CD14-positive monocyte (primary cell): ENCODE data around the gene VMAC. TPM values are rescaled to one million over a fixed set of nuclear protein-coding genes. Genes with fewer than 3 reads are reported as not detected.

ENCODE experiments used
- DNase-seq, 3 donors: peaks; one replicate each; pipeline ENCODE4 v3.0.0-alpha.2; 2011 to 2022
- H2AFZ ChIP-seq: 2 replicates; pipeline ENCODE4 v1.6.0; 2012; ENCODE audit warnings: mild to moderate bottlenecking, low read depth, low read length, inconsistent platforms; ENCODE audit not compliant: insufficient read depth, poor library complexity, severe bottlenecking
- H3K27ac ChIP-seq, 2 donors: 1 replicate in 1 of 2; 2 replicates in 1 of 2; pipeline ENCODE4 v1.5.1; 2012 to 2013; ENCODE audit warnings: low read length in 2 of 2, control low read depth in 1 of 2, inconsistent platforms in 1 of 2, low read depth in 1 of 2, mild to moderate bottlenecking in 1 of 2
- H3K27me3 ChIP-seq, 2 donors: one replicate each; pipeline versions ENCODE4 v1.6.0 to v1.6.1; 2011 to 2013; ENCODE audit warnings: low read length in 2 of 2; ENCODE audit not compliant: control insufficient read depth in 2 of 2, insufficient read depth in 2 of 2
- H3K36me3 ChIP-seq, 2 donors: replicated peaks in 1 of 2; 1 replicate in 1 of 2; 2 replicates in 1 of 2; pipeline versions ENCODE4 v1.5.1 to v1.6.1; 2012 to 2013; ENCODE audit warnings: low read length in 2 of 2, control low read depth in 1 of 2, inconsistent platforms in 1 of 2, mild to moderate bottlenecking in 1 of 2; ENCODE audit not compliant: insufficient read depth in 2 of 2, control insufficient read depth in 1 of 2
- H3K4me1 ChIP-seq, 2 donors: 1 replicate in 1 of 2; 2 replicates in 1 of 2; pipeline versions ENCODE4 v1.5.1 to v1.6.1; 2012 to 2013; ENCODE audit warnings: low read length in 2 of 2, control low read depth in 1 of 2, inconsistent platforms in 1 of 2, mild to moderate bottlenecking in 1 of 2, moderate library complexity in 1 of 2; ENCODE audit not compliant: insufficient read depth in 2 of 2, control insufficient read depth in 1 of 2
- H3K4me2 ChIP-seq: replicated peaks from 2 replicates; pipeline ENCODE3; 2012; ENCODE audit warnings: low read length, moderate library complexity, mild to moderate bottlenecking; ENCODE audit not compliant: poor library complexity, severe bottlenecking; ENCODE audit errors: extremely low read depth
- H3K4me3 ChIP-seq, 3 experiments: fragments of 200-600 bp in 1 of 3; sonication (generic) in 1 of 3; replicated peaks in 1 of 3; 1 replicate in 2 of 3; 2 replicates in 1 of 3; pipeline ENCODE4 v1.5.1; 2011 to 2013; ENCODE audit warnings: low read length in 3 of 3, mild to moderate bottlenecking in 3 of 3, control low read depth in 2 of 3, low read depth in 2 of 3, inconsistent platforms in 1 of 3, moderate library complexity in 1 of 3
- H3K79me2 ChIP-seq: 2 replicates; pipeline ENCODE4 v1.6.0; 2012; ENCODE audit warnings: mild to moderate bottlenecking, control low read depth, inconsistent platforms, low read length, moderate library complexity; ENCODE audit not compliant: insufficient read depth
- H3K9ac ChIP-seq: 2 replicates; pipeline ENCODE4 v1.6.0; 2017; ENCODE audit warnings: low read length, mild to moderate bottlenecking; ENCODE audit not compliant: insufficient read depth, poor library complexity, severe bottlenecking
- H3K9me3 ChIP-seq, 2 donors: replicated peaks in 1 of 2; 1 replicate in 1 of 2; 2 replicates in 1 of 2; pipeline versions ENCODE4 v1.5.1 to v1.6.1; 2012 to 2013; ENCODE audit warnings: low read length in 2 of 2, control low read depth in 1 of 2; ENCODE audit not compliant: control insufficient read depth in 1 of 2, insufficient read depth in 1 of 2
- H4K20me1 ChIP-seq: 2 replicates; pipeline ENCODE4 v1.6.0; 2012; ENCODE audit warnings: mild to moderate bottlenecking, low read length, control low read depth, moderate library complexity; ENCODE audit not compliant: insufficient read depth
- H3K27ac Mint-ChIP-seq, 7 donors: one replicate each; pipeline ENCODE4 v1.8.0; 2020; ENCODE audit warnings: mild to moderate bottlenecking in 7 of 7, mixed read lengths in 7 of 7, moderate library complexity in 6 of 7, inconsistent platforms in 2 of 7
- H3K27me3 Mint-ChIP-seq, 3 donors: one replicate each; pipeline ENCODE4 v1.8.0; 2021 to 2022; ENCODE audit warnings: low read depth in 3 of 3, mild to moderate bottlenecking in 3 of 3, mixed read lengths in 3 of 3, moderate library complexity in 3 of 3, inconsistent platforms in 1 of 3
- H3K36me3 Mint-ChIP-seq, 2 donors: one replicate each; pipeline ENCODE4 v1.8.0; 2020; ENCODE audit warnings: mixed read lengths in 2 of 2, inconsistent platforms in 1 of 2, mild to moderate bottlenecking in 1 of 2
- H3K4me1 Mint-ChIP-seq: one replicate; pipeline ENCODE4 v1.8.0; 2020; ENCODE audit warnings: mild to moderate bottlenecking, mixed read lengths
- H3K4me3 Mint-ChIP-seq, 2 donors: one replicate each; pipeline ENCODE4 v1.8.0; 2020; ENCODE audit warnings: mild to moderate bottlenecking in 2 of 2, mixed read lengths in 2 of 2, moderate library complexity in 1 of 2
- H3K9me3 Mint-ChIP-seq, 7 donors: one replicate each; pipeline ENCODE4 v1.8.0; 2020 to 2022; ENCODE audit warnings: mixed read lengths in 7 of 7, mild to moderate bottlenecking in 6 of 7, moderate library complexity in 6 of 7, inconsistent platforms in 2 of 7
- CTCF ChIP-seq: fragments of 200-600 bp; IDR thresholded peaks from one replicate; pipeline ENCODE4 v1.8.0; 2022; ENCODE audit warnings: antibody characterized with exemption, mild to moderate bottlenecking
- WGBS: methylation state at CpG from one replicate; pipeline ENCODE4 v1.1.5; 2013; ENCODE audit warnings: missing lambda C conversion rate; ENCODE audit not compliant: insufficient coverage; 5-methylcytosine and 5-hydroxymethylcytosine counted together
- intact Hi-C, 2 donors: fragments of 100-400 bp; cut with micrococcal nuclease; formaldehyde crosslinking; loops; one replicate each; pipeline versions ENCODE4 v1.15.0 to v1.15.1; 2023
- polyA plus RNA-seq, 3 donors: library from polyadenylated mRNA; depleted of rRNA in 1 of 3; unstranded in 2 of 3; stranded (reverse) in 1 of 3; fragments of 300-500 nt in 2 of 3; fragments of >200 nt in 1 of 3; fragmentation: Illumina TruSeq in 2 of 3; gene quantifications; 1 replicate in 2 of 3; 2 replicates in 1 of 3; pipeline ENCODE4 v1.2.3, GENCODE V29; 2012 to 2021

Gene VMAC
- polyA plus RNA-seq, 3 donors, result 3.1 to 13.0 (median 4.3) TPM

- no peak overlapping the region for H3K4me2 ChIP-seq
- peaks cover 0 to 2% (median 0%) of the 10 kb centered on the region in 3 donors for H3K27me3 Mint-ChIP-seq
- no peaks in the 10 kb centered on the region for H3K4me1 Mint-ChIP-seq
- no peak overlapping the region for H2AFZ ChIP-seq
- DNase-seq, result no peak
- H3K36me3 ChIP-seq, result peaks cover 59 to 64% of the 10 kb centered on the region in 2 donors
- 94% methylated on average over 14 of the region's 14 CpGs for WGBS
- no peaks in the 10 kb centered on the region for H3K4me1 ChIP-seq
- H3K27me3 ChIP-seq, result no peaks in the 10 kb centered on the region
- intact Hi-C loops, result no loop called here
- peaks cover 43 to 61% of the 10 kb centered on the region in 2 donors for H3K36me3 Mint-ChIP-seq
- no peak overlapping the region for H3K4me3 Mint-ChIP-seq
- H3K79me2 ChIP-seq, result no peaks in the 10 kb centered on the region
- H3K9me3 Mint-ChIP-seq, result no peaks in the 10 kb centered on the region
- H3K9ac ChIP-seq, result no peak overlapping the region
- H3K9me3 ChIP-seq, result no peaks in the 10 kb centered on the region
- no peaks in the 10 kb centered on the region for H4K20me1 ChIP-seq
- H3K27ac ChIP-seq, result no peak overlapping the region
- no peak overlapping the region for H3K27ac Mint-ChIP-seq
- no peak for TF ChIP-seq CTCF
- no peak overlapping the region for H3K4me3 ChIP-seq
These were observed 11.6 kb downstream of the VMAC start for GRCh38 chr19:5916181-5916708.

GRCh38 chr19:5917431-5918107 is 12.9 kb downstream of the VMAC start:
- no peak for TF ChIP-seq CTCF
- H3K79me2 ChIP-seq, result no peaks in the 10 kb centered on the region
- H3K27ac Mint-ChIP-seq, result no peak overlapping the region
- H3K36me3 ChIP-seq, result peaks cover 72 to 77% of the 10 kb centered on the region in 2 donors
- peaks cover 0 to 2% (median 0%) of the 10 kb centered on the region in 3 donors for H3K27me3 Mint-ChIP-seq
- H3K27ac ChIP-seq, result no peak overlapping the region
- H3K9ac ChIP-seq, result no peak overlapping the region
- no peaks in the 10 kb centered on the region for H3K27me3 ChIP-seq
- no peak for DNase-seq
- intact Hi-C loops, result no loop called here
- H3K4me1 Mint-ChIP-seq, result no peaks in the 10 kb centered on the region
- H3K4me2 ChIP-seq, result no peak overlapping the region
- no peak overlapping the region for H3K4me3 ChIP-seq
- peaks cover 56 to 74% of the 10 kb centered on the region in 2 donors for H3K36me3 Mint-ChIP-seq
- no peaks in the 10 kb centered on the region for H3K9me3 ChIP-seq
- no peak overlapping the region for H3K4me3 Mint-ChIP-seq
- H4K20me1 ChIP-seq, result no peaks in the 10 kb centered on the region
- no peaks in the 10 kb centered on the region for H3K4me1 ChIP-seq
- H3K9me3 Mint-ChIP-seq, result no peaks in the 10 kb centered on the region
- no peak overlapping the region for H2AFZ ChIP-seq
- WGBS, result 96% methylated on average over 35 of the region's 36 CpGs
